22Rv1 (cell line): ENCODE measurements around the gene PRR14.

ENCODE experiments used
- ZFX ChIP-seq: fragments of 450-650 bp; IDR thresholded peaks from 2 replicates; pipeline ENCODE4 v1.6.1; 2017; ENCODE audit warnings: antibody characterized with exemption, borderline replicate concordance
- TF ChIP-seq, protein P1 (sequence below): fragments of 450-650 bp; IDR thresholded peaks from 2 replicates; pipeline ENCODE4 v1.5.1; 2017; ENCODE audit warnings: mild to moderate bottlenecking

DNA sequence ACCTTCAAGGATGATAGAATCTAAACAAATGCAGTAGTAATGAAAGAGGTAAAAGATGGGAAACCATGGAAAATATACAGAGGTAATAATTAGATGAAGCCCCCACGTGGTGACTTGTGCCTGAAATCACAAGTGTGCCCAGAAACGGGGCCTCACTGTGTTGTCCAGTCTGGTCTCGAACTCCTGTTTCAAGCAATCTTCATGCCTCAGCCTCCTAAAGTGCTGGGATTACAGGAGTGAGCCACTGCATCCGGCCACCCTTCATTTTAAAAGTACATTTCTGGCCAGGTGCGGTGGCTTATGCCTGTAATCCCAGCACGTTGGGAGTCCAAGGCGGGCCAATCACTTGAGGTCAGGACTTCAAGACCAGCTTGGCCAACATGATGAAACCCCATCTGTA lies 14.2 kb upstream of the PRR14 start:
- TF ChIP-seq, protein P1, sequence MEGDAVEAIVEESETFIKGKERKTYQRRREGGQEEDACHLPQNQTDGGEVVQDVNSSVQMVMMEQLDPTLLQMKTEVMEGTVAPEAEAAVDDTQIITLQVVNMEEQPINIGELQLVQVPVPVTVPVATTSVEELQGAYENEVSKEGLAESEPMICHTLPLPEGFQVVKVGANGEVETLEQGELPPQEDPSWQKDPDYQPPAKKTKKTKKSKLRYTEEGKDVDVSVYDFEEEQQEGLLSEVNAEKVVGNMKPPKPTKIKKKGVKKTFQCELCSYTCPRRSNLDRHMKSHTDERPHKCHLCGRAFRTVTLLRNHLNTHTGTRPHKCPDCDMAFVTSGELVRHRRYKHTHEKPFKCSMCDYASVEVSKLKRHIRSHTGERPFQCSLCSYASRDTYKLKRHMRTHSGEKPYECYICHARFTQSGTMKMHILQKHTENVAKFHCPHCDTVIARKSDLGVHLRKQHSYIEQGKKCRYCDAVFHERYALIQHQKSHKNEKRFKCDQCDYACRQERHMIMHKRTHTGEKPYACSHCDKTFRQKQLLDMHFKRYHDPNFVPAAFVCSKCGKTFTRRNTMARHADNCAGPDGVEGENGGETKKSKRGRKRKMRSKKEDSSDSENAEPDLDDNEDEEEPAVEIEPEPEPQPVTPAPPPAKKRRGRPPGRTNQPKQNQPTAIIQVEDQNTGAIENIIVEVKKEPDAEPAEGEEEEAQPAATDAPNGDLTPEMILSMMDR, result no peak
- no peak for TF ChIP-seq ZFX
